Heart left ventricle (tissue), 16 donors: ENCODE measurements around the gene CPA5. TPM values are rescaled to one million over a fixed set of nuclear protein-coding genes. Genes with fewer than 3 reads are reported as not detected.

Source experiments
- ATAC-seq, 4 donors: fragments of 200-7000 bp; cut with Tn5 transposase; one replicate each; pipeline ENCODE4 v1.9.1; 2020 to 2022; ENCODE audit warnings: moderate library complexity in 4 of 4, mild to moderate bottlenecking in 3 of 4, moderate number of reproducible peaks in 1 of 4
- DNase-seq, 5 donors: peaks; one replicate each; pipeline ENCODE4 v3.0.0-alpha.2; 2020
- H3K27ac ChIP-seq, 12 donors: fragments of 200-600 bp; sonication (generic) in 4 of 12; one replicate each; pipeline versions ENCODE4 v1.5.0 to v1.8.0; 2016 to 2022; ENCODE audit warnings: mild to moderate bottlenecking in 2 of 12
- H3K27me3 ChIP-seq, 9 donors: fragments of 200-600 bp; sonication (generic) in 2 of 9; one replicate each; pipeline versions ENCODE4 v1.5.1 to v1.8.0; 2016 to 2022; ENCODE audit warnings: mild to moderate bottlenecking in 3 of 9
- H3K36me3 ChIP-seq, 9 donors: fragments of 200-600 bp; sonication (generic) in 2 of 9; one replicate each; pipeline versions ENCODE4 v1.5.0 to v1.8.0; 2018 to 2022; ENCODE audit warnings: mild to moderate bottlenecking in 2 of 9
- H3K4me1 ChIP-seq, 12 donors: fragments of 200-600 bp; sonication (generic) in 4 of 12; one replicate each; pipeline versions ENCODE4 v1.5.0 to v1.8.0; 2016 to 2022; ENCODE audit warnings: mild to moderate bottlenecking in 3 of 12
- H3K4me3 ChIP-seq, 12 donors: fragments of 200-600 bp; sonication (generic) in 4 of 12; one replicate each; pipeline versions ENCODE4 v1.5.0 to v1.8.0; 2017 to 2022; ENCODE audit warnings: mild to moderate bottlenecking in 9 of 12, moderate library complexity in 4 of 12
- H3K9me3 ChIP-seq, 12 donors: fragments of 200-600 bp; sonication (generic) in 4 of 12; one replicate each; pipeline versions ENCODE4 v1.5.0 to v1.8.0; 2016 to 2022; ENCODE audit warnings: mild to moderate bottlenecking in 1 of 12
- POLR2A ChIP-seq, 2 donors: fragments of 450-650 bp; IDR thresholded peaks; one replicate each; pipeline ENCODE4 v1.6.1; 2017; ENCODE audit warnings: antibody characterized with exemption in 2 of 2, mild to moderate bottlenecking in 2 of 2, moderate library complexity in 2 of 2
- WGBS, 4 donors: extraction: QIAGEN DNeasy Blood & Tissue Kit in 2 of 4; methylation state at CpG; one replicate each; pipeline versions ENCODE4 v1.1.5 to v1.1.7; 2013 to 2018; 5-methylcytosine and 5-hydroxymethylcytosine counted together
- intact Hi-C, 10 donors: fragments of 100-400 bp; cut with DNase I; formaldehyde crosslinking; loops; one replicate each; pipeline versions ENCODE4 v1.11.1 to v1.14.2; 2022
- polyA plus RNA-seq, 2 donors: library from polyadenylated mRNA; stranded (reverse); fragments of 200-250 nt; gene quantifications; one replicate each; pipeline ENCODE4 v1.2.3, GENCODE V29; 2013
- total RNA-seq, 9 donors: library from RNA; depleted of rRNA in 2 of 9; stranded (reverse); fragments of >200 nt in 2 of 9; fragmentation: NEBNext Ultra II Directional in 3 of 9; extraction: Animal tissue kit (Norgen Biotek cat#: 25700) in 3 of 9; gene quantifications; one replicate each; pipeline versions ENCODE4 v1.1.0 to v1.2.4, GENCODE V29; 2016 to 2023
- TF ChIP-seq, protein P1 (sequence below), 12 donors: fragments of 200-600 bp; sonication (generic) in 4 of 12; IDR thresholded peaks; one replicate each; pipeline versions ENCODE4 v1.5.0 to v1.8.0; 2018 to 2022; ENCODE audit warnings: antibody characterized with exemption in 12 of 12, mild to moderate bottlenecking in 5 of 12
- donor health status: ischemic (EF 13 %, LVEDD 7.1; RV severe dilation, severe dysfunction).
- donor health status: healthy with polysubstance abuse.
- donor health status: DM: no; HTN: yes; CAD: no.
- donor health status: DM: no; HTN: no; CAD: no.
- donor health status: ischemic (EF 25% LVEDD 6.9; RV normal size, moderate dysfunction).
- donor health status: ischemic (EF 25% LVEDD 5.7; RV mildly dilated, moderate dysfunction).
- donor health status: healthy.
- donor health status: DM: yes; HTN: yes; CAD: no.
- donor health status: ischemic (EF 35%, LVEDD 5.7; RV mildly dilated, moderate dysfunction).
- donor health status: nonischemic (EF 11% LVEDD 7.7; RV severe dilation, severe dysfunction).
- donor health status: DM: yes; HTN: yes; CAD: no.
- donor health status: PGD.
- donor health status: ischemic (EF 29% LVEDD 5.4; RV normal size, mild dysfunction).
- donor health status: nonischemic (EF 23%, LVEDD 6.1; RV moderate dilation, normal function).

Gene CPA5
- total and polyA plus RNA-seq, 11 donors = not detected

DNA sequence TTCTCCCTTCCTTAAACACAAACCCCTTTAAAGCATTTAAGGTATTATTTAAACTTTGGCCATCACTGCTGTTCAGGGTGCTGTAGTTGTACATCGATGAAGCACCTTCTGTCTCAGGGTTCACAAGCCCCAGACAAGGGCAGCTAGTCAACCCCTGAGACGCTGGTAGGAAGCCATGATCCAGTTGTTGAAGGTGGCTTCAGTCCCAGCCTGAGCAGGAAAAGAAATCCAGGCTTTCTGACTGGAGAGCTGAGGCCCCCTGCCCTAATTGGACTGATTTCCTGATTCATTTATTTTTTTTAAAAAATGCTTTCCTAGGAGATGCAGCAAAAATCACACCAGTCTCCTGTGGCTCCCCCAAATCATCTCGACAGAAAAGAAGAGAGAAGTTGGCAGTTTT is 51.5 kb downstream of the CPA5 start:
- DNase-seq (no peak), ATAC-seq (no peak)
- Histone ChIP-seq H3K4me1 (peaks cover 0 to 23% (median 8%) of the 10 kb centered on the region in 12 donors), H3K27ac (no peak overlapping the region), H3K9me3 (no peaks in the 10 kb centered on the region), H3K36me3 (peaks cover 0 to 16% (median 0%) of the 10 kb centered on the region in 9 donors), H3K27me3 (no peaks in the 10 kb centered on the region), H3K4me3 (no peak overlapping the region)
- intact Hi-C loops = no loop called here
- TF ChIP-seq, protein P1, sequence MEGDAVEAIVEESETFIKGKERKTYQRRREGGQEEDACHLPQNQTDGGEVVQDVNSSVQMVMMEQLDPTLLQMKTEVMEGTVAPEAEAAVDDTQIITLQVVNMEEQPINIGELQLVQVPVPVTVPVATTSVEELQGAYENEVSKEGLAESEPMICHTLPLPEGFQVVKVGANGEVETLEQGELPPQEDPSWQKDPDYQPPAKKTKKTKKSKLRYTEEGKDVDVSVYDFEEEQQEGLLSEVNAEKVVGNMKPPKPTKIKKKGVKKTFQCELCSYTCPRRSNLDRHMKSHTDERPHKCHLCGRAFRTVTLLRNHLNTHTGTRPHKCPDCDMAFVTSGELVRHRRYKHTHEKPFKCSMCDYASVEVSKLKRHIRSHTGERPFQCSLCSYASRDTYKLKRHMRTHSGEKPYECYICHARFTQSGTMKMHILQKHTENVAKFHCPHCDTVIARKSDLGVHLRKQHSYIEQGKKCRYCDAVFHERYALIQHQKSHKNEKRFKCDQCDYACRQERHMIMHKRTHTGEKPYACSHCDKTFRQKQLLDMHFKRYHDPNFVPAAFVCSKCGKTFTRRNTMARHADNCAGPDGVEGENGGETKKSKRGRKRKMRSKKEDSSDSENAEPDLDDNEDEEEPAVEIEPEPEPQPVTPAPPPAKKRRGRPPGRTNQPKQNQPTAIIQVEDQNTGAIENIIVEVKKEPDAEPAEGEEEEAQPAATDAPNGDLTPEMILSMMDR (IDR thresholded peaks at IDR 0.05) = no peak
- TF ChIP-seq POLR2A (IDR thresholded peaks at IDR 0.05) = no peak
- 59 to 75% (median 66%) methylated on average over 3 of the region's 3 CpGs for WGBS, 4 donors

DNA sequence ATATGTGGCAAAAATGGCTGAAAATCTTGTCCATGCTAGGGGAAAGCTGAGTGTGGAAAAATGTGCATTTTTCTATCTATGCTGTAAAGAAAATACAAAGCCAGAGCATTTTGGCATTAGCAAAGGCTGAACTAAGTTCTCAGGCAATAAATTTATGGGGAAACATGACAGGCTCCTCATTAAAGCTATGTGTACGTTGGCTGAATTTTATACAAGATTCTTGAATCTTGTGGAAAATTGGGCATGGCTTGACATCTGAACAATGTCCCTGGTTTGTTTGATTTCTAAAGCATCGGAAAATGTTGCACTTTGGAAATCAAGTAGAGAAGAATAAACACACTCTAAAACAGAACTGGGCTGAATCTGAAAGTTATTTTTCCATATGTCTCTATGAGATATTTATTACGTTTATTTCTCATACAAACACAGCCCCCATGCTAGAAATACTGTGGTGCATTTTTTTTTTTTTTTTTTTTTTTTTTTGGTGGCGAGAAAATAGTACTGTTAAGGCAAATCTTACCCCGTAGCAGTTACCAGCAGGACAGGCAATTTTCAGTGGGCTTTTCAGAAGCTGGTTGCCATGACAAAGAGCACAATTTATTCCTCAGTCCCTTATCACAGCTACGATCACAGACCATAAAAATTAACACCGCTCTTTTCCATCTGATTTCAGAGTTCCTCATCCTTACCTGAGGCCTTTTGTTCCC is 52.6 kb downstream of the CPA5 start:
- 91 to 97% (median 96%) methylated on average over 7 of the region's 7 CpGs for WGBS, 4 donors
- TF ChIP-seq, protein P1 (IDR thresholded peaks at IDR 0.05) = no peak
- TF ChIP-seq POLR2A (IDR thresholded peaks at IDR 0.05) = no peak
- intact Hi-C loops = no loop called here
- no peak for ATAC-seq
- Histone ChIP-seq H3K4me3 (no peak overlapping the region), H3K27ac (no peak overlapping the region), H3K27me3 (no peaks in the 10 kb centered on the region), H3K36me3 (peaks cover 0 to 17% (median 0%) of the 10 kb centered on the region in 9 donors), H3K4me1 (peaks cover 0 to 24% (median 8%) of the 10 kb centered on the region in 12 donors), H3K9me3 (no peaks in the 10 kb centered on the region)
- DNase-seq = no peak

DNA sequence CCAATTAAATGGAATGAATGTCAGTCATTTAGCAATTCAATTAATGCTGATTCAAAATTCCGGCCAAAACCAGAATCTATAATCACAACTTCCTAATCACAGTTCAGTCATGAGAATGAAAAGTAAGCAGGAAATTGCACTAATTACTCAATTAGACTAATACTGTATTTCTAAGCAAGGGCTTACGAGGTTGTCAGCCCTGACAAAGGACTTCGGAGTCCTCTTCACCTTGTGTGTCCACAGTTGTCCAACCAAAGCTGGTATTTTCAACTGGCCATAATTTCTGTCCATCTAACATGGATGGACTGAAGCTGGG is 53.1 kb downstream of the CPA5 start:
- Histone ChIP-seq H3K4me1 (peaks cover 0 to 22% (median 5%) of the 10 kb centered on the region in 12 donors), H3K27me3 (no peaks in the 10 kb centered on the region), H3K36me3 (peaks cover 0 to 23% (median 4%) of the 10 kb centered on the region in 9 donors), H3K27ac (no peak overlapping the region), H3K9me3 (no peaks in the 10 kb centered on the region), H3K4me3 (no peak overlapping the region)
- DNase-seq (no peak), ATAC-seq (no peak)
- intact Hi-C loops = no loop called here
- WGBS, 4 donors = 93 to 97% (median 96%) methylated on average over 3 of the region's 3 CpGs
- TF ChIP-seq, protein P1 (IDR thresholded peaks at IDR 0.05) = no peak
- no peak for TF ChIP-seq POLR2A (IDR thresholded peaks at IDR 0.05)

DNA sequence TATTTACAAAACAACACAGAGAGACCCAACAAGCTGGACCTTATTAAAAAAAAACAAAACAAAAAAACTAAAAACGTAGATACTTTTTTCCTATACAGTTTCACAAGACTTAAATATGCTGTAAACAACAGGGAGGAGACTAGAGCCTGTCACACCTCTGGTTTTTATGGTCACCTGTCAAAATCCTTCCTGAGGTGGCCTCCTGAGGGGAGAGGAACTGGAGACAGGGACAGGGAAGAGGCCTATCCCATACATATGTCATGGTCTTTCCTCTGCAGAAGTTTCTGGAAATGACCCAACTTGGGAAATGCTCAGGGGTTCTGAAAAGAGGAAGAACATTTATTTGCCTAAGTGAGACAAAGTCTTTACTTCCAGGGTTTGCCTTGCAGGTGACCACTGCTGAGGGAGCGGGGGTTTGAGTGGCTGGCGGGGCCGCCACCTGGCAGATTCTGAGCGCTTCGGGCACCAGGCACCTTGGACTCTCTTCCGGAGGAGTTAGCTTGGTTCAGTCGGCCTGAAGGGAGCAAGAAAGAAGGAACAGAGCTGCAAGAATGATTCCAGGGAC is 54.0 kb downstream of the CPA5 start:
- WGBS, 4 donors = 86 to 93% (median 89%) methylated on average over 2 to 8 of the region's 8 CpGs
- ATAC-seq (no peak), DNase-seq (no peak)
- Histone ChIP-seq H3K4me3 (no peak overlapping the region), H3K4me1 (peaks cover 0 to 18% (median 0%) of the 10 kb centered on the region in 12 donors), H3K36me3 (peaks cover 0 to 29% (median 10%) of the 10 kb centered on the region in 9 donors), H3K9me3 (no peaks in the 10 kb centered on the region), H3K27ac (no peak overlapping the region), H3K27me3 (no peaks in the 10 kb centered on the region)
- TF ChIP-seq, protein P1 (IDR thresholded peaks at IDR 0.05) = no peak
- TF ChIP-seq POLR2A (IDR thresholded peaks at IDR 0.05) = no peak
- intact Hi-C loops = no loop called here
